Measurements from ENCODE around the gene IGF2R.
A peak's percentile ranks its signal among the peaks of the same experiment; 100 is the strongest.

Gene IGF2R

GRCh38 chr6:160035241-160035640, 66.4 kb downstream of the IGF2R start:
- in situ Hi-C loops (cut with HindIII; ENCODE audit: low sequenced_read_pairs) = no loop called here
- DNase-seq (ENCODE audit: low read depth) = no peak
- H3K4me3 ChIP-seq (ENCODE audit: low read depth, low read length) = no peak overlapping the region
- TF ChIP-seq CTCF (IDR thresholded peaks at IDR 0.05; ENCODE audit: low read depth, low read length, missing control alignments) = no peak

GRCh38 chr6:160035693-160036330, 66.9 kb downstream of the IGF2R start:
- TF ChIP-seq CTCF (IDR thresholded peaks at IDR 0.05; ENCODE audit: low read depth, low read length, missing control alignments) = no peak
- H3K4me3 ChIP-seq (ENCODE audit: low read depth, low read length) = no peak overlapping the region
- in situ Hi-C loops (cut with HindIII; ENCODE audit: low sequenced_read_pairs) = no loop called here
- no peak for DNase-seq (ENCODE audit: low read depth)

GRCh38 chr6:160036331-160036695, 67.4 kb downstream of the IGF2R start:
- TF ChIP-seq CTCF (IDR thresholded peaks at IDR 0.05; ENCODE audit: low read depth, low read length, missing control alignments) = no peak
- no peak overlapping the region for H3K4me3 ChIP-seq (ENCODE audit: low read depth, low read length)
- in situ Hi-C loops (cut with HindIII; ENCODE audit: low sequenced_read_pairs) = no loop called here
- DNase-seq (ENCODE audit: low read depth) = no peak

GRCh38 chr6:160036790-160037206, 67.9 kb downstream of the IGF2R start:
- in situ Hi-C loops (cut with HindIII; ENCODE audit: low sequenced_read_pairs) = no loop called here
- no peak for TF ChIP-seq CTCF (IDR thresholded peaks at IDR 0.05; ENCODE audit: low read depth, low read length, missing control alignments)
- H3K4me3 ChIP-seq (ENCODE audit: low read depth, low read length) = no peak overlapping the region
- peak; percentile 66 for DNase-seq (ENCODE audit: low read depth)

- no peak for TF ChIP-seq CTCF (IDR thresholded peaks at IDR 0.05; ENCODE audit: low read depth, low read length, missing control alignments)
- in situ Hi-C loops (cut with HindIII; ENCODE audit: low sequenced_read_pairs) = no loop called here
- DNase-seq (ENCODE audit: low read depth) = no peak
- no peak overlapping the region for H3K4me3 ChIP-seq (ENCODE audit: low read depth, low read length)
These were observed 69.6 kb downstream of the IGF2R start for GRCh38 chr6:160038479-160038878.

GRCh38 chr6:160039441-160039840, 70.6 kb downstream of the IGF2R start:
- H3K4me3 ChIP-seq (ENCODE audit: low read depth, low read length) = no peak overlapping the region
- no peak for TF ChIP-seq CTCF (IDR thresholded peaks at IDR 0.05; ENCODE audit: low read depth, low read length, missing control alignments)
- in situ Hi-C loops (cut with HindIII; ENCODE audit: low sequenced_read_pairs) = no loop called here
- no peak for DNase-seq (ENCODE audit: low read depth)

All from astrocyte of the cerebellum (primary cell).